ENCODE results near the gene NUP160.

- TF ChIP-seq, protein P1, sequence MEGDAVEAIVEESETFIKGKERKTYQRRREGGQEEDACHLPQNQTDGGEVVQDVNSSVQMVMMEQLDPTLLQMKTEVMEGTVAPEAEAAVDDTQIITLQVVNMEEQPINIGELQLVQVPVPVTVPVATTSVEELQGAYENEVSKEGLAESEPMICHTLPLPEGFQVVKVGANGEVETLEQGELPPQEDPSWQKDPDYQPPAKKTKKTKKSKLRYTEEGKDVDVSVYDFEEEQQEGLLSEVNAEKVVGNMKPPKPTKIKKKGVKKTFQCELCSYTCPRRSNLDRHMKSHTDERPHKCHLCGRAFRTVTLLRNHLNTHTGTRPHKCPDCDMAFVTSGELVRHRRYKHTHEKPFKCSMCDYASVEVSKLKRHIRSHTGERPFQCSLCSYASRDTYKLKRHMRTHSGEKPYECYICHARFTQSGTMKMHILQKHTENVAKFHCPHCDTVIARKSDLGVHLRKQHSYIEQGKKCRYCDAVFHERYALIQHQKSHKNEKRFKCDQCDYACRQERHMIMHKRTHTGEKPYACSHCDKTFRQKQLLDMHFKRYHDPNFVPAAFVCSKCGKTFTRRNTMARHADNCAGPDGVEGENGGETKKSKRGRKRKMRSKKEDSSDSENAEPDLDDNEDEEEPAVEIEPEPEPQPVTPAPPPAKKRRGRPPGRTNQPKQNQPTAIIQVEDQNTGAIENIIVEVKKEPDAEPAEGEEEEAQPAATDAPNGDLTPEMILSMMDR (IDR thresholded peaks at IDR 0.05; ENCODE audit: insufficient read depth, low read length): no peak
- TF ChIP-seq POLR2AphosphoS5 (IDR thresholded peaks at IDR 0.05; ENCODE audit: low read depth) (no peak), GABPA (IDR thresholded peaks at IDR 0.05; ENCODE audit: low read depth) (no peak)
Observed at GRCh38 chr11:47765086-47765485, 83.1 kb downstream of the NUP160 start.

All from HL-60 (cell line).